C4-2B (cell line): Measurements from ENCODE around the gene SPATA31C2.
"Not testable (repeated sequence)": the region's sequence is repeated elsewhere in the genome, so short reads cannot be mapped to it uniquely, and the experiment has no call there.

Experiments used
- ZFX ChIP-seq: fragments of 450-650 bp; IDR thresholded peaks from 2 replicates; pipeline ENCODE4 v1.6.1; 2017
- TF ChIP-seq, protein P1 (sequence below): fragments of 450-650 bp; conservative IDR thresholded peaks from 2 replicates; pipeline ENCODE4 v1.5.1; 2017; ENCODE audit warnings: mild to moderate bottlenecking

- TF ChIP-seq, protein P1, sequence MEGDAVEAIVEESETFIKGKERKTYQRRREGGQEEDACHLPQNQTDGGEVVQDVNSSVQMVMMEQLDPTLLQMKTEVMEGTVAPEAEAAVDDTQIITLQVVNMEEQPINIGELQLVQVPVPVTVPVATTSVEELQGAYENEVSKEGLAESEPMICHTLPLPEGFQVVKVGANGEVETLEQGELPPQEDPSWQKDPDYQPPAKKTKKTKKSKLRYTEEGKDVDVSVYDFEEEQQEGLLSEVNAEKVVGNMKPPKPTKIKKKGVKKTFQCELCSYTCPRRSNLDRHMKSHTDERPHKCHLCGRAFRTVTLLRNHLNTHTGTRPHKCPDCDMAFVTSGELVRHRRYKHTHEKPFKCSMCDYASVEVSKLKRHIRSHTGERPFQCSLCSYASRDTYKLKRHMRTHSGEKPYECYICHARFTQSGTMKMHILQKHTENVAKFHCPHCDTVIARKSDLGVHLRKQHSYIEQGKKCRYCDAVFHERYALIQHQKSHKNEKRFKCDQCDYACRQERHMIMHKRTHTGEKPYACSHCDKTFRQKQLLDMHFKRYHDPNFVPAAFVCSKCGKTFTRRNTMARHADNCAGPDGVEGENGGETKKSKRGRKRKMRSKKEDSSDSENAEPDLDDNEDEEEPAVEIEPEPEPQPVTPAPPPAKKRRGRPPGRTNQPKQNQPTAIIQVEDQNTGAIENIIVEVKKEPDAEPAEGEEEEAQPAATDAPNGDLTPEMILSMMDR: not testable (repeated sequence)
- not testable (repeated sequence) for TF ChIP-seq ZFX
These were observed at the start of gene SPATA31C2 for GRCh38 chr9:88138375-88138774.
